B cell (primary cell): Measurements from ENCODE around the gene CHTF18.

Source experiments
- CTCF ChIP-seq: fragments of 200-600 bp; IDR thresholded peaks from one replicate; pipeline ENCODE4 v1.8.0; 2022; ENCODE audit warnings: antibody characterized with exemption, mild to moderate bottlenecking
- EZH2 ChIP-seq: IDR thresholded peaks from 2 replicates; pipeline ENCODE4 v1.6.1; 2012; ENCODE audit warnings: borderline replicate concordance, low read depth, mild to moderate bottlenecking, moderate library complexity, low read length; ENCODE audit not compliant: insufficient read depth, poor library complexity, severe bottlenecking

- TF ChIP-seq CTCF (no peak), EZH2 (no peak)
Observed at GRCh38 chr16:830871-831570, 42.6 kb downstream of the CHTF18 start.
